ENCODE data around the gene KLC1.
A peak's percentile ranks its signal among the peaks of the same experiment; 100 is the strongest.

KLC1 gene

GRCh38 chr14:103657471-103657870, 28.5 kb downstream of the KLC1 start:
- Histone ChIP-seq H3K4me1 (ENCODE audit: control insufficient read depth, insufficient read depth, low read length, poor library complexity, severe bottlenecking) (no peaks in the 10 kb centered on the region), H3K36me3 (ENCODE audit: control insufficient read depth, insufficient read depth, low read length) (peaks cover 98% of the 10 kb centered on the region), H3K9me3 (ENCODE audit: control insufficient read depth, low read length) (no peaks in the 10 kb centered on the region), H3K27ac (ENCODE audit: low read depth, low read length, severe bottlenecking) (no peak overlapping the region), H3K4me3 (ENCODE audit: extremely low read depth, insufficient read depth, low read length, poor library complexity, severe bottlenecking) (no peak overlapping the region)
- 95 to 97% methylated on average over 11 of the region's 13 CpGs for WGBS, 2 experiments (ENCODE audit: insufficient coverage in 2 of 2)

DNA sequence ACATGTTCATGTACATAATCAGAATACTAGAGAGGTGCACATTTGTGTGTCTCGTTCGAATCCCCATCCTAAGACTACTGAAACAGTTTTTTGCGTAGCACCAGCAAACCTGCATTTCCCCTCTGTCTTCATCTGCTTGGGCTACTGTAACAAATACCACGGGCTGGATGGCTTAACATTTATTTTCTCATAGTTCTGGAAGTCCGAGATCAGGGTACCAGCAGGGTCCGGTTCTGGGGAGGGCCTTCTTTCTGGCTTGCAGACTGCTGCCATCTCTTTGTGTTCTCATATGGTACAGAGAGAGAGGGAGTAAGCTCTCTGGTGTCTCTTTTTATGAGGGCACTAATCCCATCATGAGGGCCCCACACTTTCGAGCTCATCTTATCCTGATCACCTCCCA, 30.6 kb downstream of the KLC1 start:
- 95 to 98% methylated on average over 6 of the region's 7 CpGs for WGBS, 2 experiments (ENCODE audit: insufficient coverage in 2 of 2)
- Histone ChIP-seq H3K9me3 (ENCODE audit: control insufficient read depth, low read length) (no peaks in the 10 kb centered on the region), H3K27ac (ENCODE audit: low read depth, low read length, severe bottlenecking) (no peak overlapping the region), H3K4me1 (ENCODE audit: control insufficient read depth, insufficient read depth, low read length, poor library complexity, severe bottlenecking) (peaks cover 5% of the 10 kb centered on the region), H3K36me3 (ENCODE audit: control insufficient read depth, insufficient read depth, low read length) (peaks cover 99% of the 10 kb centered on the region), H3K4me3 (ENCODE audit: extremely low read depth, insufficient read depth, low read length, poor library complexity, severe bottlenecking) (no peak overlapping the region)

DNA sequence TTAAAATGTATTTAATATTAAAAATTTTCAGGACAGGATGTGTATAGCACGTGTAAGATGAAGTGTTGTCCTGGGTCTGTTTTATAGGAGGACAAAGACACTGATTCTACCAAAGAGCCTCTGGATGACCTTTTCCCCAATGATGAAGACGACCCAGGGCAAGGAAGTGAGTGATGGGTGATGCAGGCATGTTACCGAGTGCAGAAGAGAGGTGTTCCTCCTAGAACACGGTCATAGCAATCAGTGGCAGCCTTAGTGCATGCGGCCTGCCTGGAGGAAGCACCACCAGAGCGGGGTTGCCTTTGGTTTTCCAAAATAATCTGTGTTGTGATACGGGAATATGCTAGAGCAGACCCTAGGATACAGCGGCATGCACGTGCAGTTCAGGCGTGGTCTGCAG, 33.0 kb downstream of the KLC1 start:
- H3K4me1 ChIP-seq (ENCODE audit: control insufficient read depth, insufficient read depth, low read length, poor library complexity, severe bottlenecking), result peaks cover 5% of the 10 kb centered on the region
- WGBS, 2 experiments (ENCODE audit: insufficient coverage in 2 of 2), result 97 to 99% methylated on average over 9 to 10 of the region's 10 CpGs
- peaks cover 94% of the 10 kb centered on the region for H3K36me3 ChIP-seq (ENCODE audit: control insufficient read depth, insufficient read depth, low read length)
- no peak overlapping the region for H3K27ac ChIP-seq (ENCODE audit: low read depth, low read length, severe bottlenecking)
- no peaks in the 10 kb centered on the region for H3K9me3 ChIP-seq (ENCODE audit: control insufficient read depth, low read length)
- no peak overlapping the region for H3K4me3 ChIP-seq (ENCODE audit: extremely low read depth, insufficient read depth, low read length, poor library complexity, severe bottlenecking)

DNA sequence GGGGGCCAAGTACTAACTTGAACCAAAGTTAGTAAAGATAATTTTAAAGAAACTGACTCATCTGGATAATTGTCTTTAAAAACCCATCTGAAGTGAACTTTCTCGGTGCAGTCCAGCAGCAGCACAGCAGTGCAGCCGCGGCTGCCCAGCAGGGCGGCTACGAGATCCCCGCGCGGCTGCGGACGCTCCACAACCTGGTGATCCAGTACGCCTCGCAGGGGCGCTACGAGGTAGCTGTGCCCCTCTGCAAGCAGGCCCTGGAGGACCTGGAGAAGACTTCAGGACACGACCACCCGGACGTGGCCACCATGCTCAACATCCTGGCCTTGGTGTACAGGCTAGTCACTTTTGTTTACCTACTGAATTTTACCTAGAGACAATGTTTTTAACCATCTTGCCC, 33.6 kb downstream of the KLC1 start:
- Histone ChIP-seq H3K36me3 (ENCODE audit: control insufficient read depth, insufficient read depth, low read length) (peaks cover 93% of the 10 kb centered on the region), H3K27ac (ENCODE audit: low read depth, low read length, severe bottlenecking) (no peak overlapping the region), H3K4me1 (ENCODE audit: control insufficient read depth, insufficient read depth, low read length, poor library complexity, severe bottlenecking) (peaks cover 5% of the 10 kb centered on the region), H3K4me3 (ENCODE audit: extremely low read depth, insufficient read depth, low read length, poor library complexity, severe bottlenecking) (no peak overlapping the region), H3K9me3 (ENCODE audit: control insufficient read depth, low read length) (no peaks in the 10 kb centered on the region)
- 97 to 98% methylated on average over 14 to 17 of the region's 17 CpGs for WGBS, 2 experiments (ENCODE audit: insufficient coverage in 2 of 2)

GRCh38 chr14:103663506-103663905, 34.5 kb downstream of the KLC1 start:
- Histone ChIP-seq H3K4me3 (ENCODE audit: extremely low read depth, insufficient read depth, low read length, poor library complexity, severe bottlenecking) (no peak overlapping the region), H3K4me1 (ENCODE audit: control insufficient read depth, insufficient read depth, low read length, poor library complexity, severe bottlenecking) (peaks cover 5% of the 10 kb centered on the region), H3K9me3 (ENCODE audit: control insufficient read depth, low read length) (no peaks in the 10 kb centered on the region), H3K27ac (ENCODE audit: low read depth, low read length, severe bottlenecking) (peak overlapping the region; percentile 74), H3K36me3 (ENCODE audit: control insufficient read depth, insufficient read depth, low read length) (peaks cover 94% of the 10 kb centered on the region)
- WGBS, 2 experiments (ENCODE audit: insufficient coverage in 2 of 2), result 98 to 99% methylated on average over 8 to 11 of the region's 13 CpGs

- 80% methylated on average over 1 of the region's 4 CpGs; no CpG with 5 or more reads in 1 of the 2 experiments for WGBS, 2 experiments (ENCODE audit: insufficient coverage in 2 of 2)
- no peak overlapping the region for H3K27ac ChIP-seq (ENCODE audit: low read depth, low read length, severe bottlenecking)
- peaks cover 5% of the 10 kb centered on the region for H3K4me1 ChIP-seq (ENCODE audit: control insufficient read depth, insufficient read depth, low read length, poor library complexity, severe bottlenecking)
- no peaks in the 10 kb centered on the region for H3K9me3 ChIP-seq (ENCODE audit: control insufficient read depth, low read length)
- no peak overlapping the region for H3K4me3 ChIP-seq (ENCODE audit: extremely low read depth, insufficient read depth, low read length, poor library complexity, severe bottlenecking)
- peaks cover 93% of the 10 kb centered on the region for H3K36me3 ChIP-seq (ENCODE audit: control insufficient read depth, insufficient read depth, low read length)
These were observed 38.7 kb downstream of the KLC1 start for GRCh38 chr14:103667671-103668070.

DNA sequence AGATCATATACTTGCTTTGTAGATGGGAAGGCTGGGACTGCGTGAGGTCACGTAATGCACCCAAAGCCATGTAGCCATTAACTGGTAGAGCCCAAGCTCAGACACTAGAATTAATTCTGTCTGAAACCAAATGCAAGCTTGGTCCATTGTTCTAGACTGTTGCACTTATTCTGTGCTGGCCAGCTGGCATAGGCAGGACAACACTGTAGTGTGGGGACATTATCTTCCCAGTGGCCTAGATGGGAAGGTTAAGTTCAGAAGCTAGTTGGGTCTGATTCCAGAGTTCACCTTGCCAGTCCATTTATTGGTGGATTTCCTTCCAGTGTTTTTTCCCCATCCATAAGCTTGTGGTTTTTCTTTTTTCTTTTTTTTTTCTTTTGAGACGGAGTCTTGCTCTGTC, 39.1 kb downstream of the KLC1 start:
- peaks cover 93% of the 10 kb centered on the region for H3K36me3 ChIP-seq (ENCODE audit: control insufficient read depth, insufficient read depth, low read length)
- H3K27ac ChIP-seq (ENCODE audit: low read depth, low read length, severe bottlenecking), result no peak overlapping the region
- no peaks in the 10 kb centered on the region for H3K9me3 ChIP-seq (ENCODE audit: control insufficient read depth, low read length)
- WGBS, 2 experiments (ENCODE audit: insufficient coverage in 2 of 2), result 96 to 100% methylated on average over 3 of the region's 3 CpGs
- H3K4me3 ChIP-seq (ENCODE audit: extremely low read depth, insufficient read depth, low read length, poor library complexity, severe bottlenecking), result no peak overlapping the region
- peaks cover 5% of the 10 kb centered on the region for H3K4me1 ChIP-seq (ENCODE audit: control insufficient read depth, insufficient read depth, low read length, poor library complexity, severe bottlenecking)

- Histone ChIP-seq H3K27ac (ENCODE audit: low read depth, low read length, severe bottlenecking) (no peak overlapping the region), H3K4me3 (ENCODE audit: extremely low read depth, insufficient read depth, low read length, poor library complexity, severe bottlenecking) (no peak overlapping the region), H3K36me3 (ENCODE audit: control insufficient read depth, insufficient read depth, low read length) (peaks cover 93% of the 10 kb centered on the region), H3K9me3 (ENCODE audit: control insufficient read depth, low read length) (no peaks in the 10 kb centered on the region), H3K4me1 (ENCODE audit: control insufficient read depth, insufficient read depth, low read length, poor library complexity, severe bottlenecking) (no peaks in the 10 kb centered on the region)
- 95 to 100% methylated on average over 2 of the region's 2 CpGs for WGBS, 2 experiments (ENCODE audit: insufficient coverage in 2 of 2)
These were observed 40.4 kb downstream of the KLC1 start for GRCh38 chr14:103669370-103669769.

DNA sequence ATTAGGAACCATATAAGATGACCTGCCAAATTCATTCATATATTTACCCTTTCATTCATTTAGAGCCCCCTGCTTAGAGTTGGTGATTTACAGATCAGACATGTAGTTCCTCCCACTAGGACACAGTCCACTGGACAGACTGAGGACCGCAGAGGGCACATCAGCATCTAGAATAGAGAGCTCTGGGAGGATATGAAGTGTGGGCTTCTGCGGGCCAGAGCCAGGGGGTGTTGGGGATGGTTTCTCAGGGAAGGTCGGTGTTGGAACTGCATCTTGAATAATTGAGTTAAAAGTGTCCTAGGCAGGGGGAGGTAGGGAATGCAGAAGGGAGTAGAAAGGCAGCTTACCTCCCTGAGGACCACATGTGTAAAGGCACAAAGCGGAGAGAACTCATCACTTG, 42.9 kb downstream of the KLC1 start:
- no peak overlapping the region for H3K4me3 ChIP-seq (ENCODE audit: extremely low read depth, insufficient read depth, low read length, poor library complexity, severe bottlenecking)
- no peaks in the 10 kb centered on the region for H3K4me1 ChIP-seq (ENCODE audit: control insufficient read depth, insufficient read depth, low read length, poor library complexity, severe bottlenecking)
- peaks cover 95% of the 10 kb centered on the region for H3K36me3 ChIP-seq (ENCODE audit: control insufficient read depth, insufficient read depth, low read length)
- 85 to 91% methylated on average over 4 of the region's 4 CpGs for WGBS, 2 experiments (ENCODE audit: insufficient coverage in 2 of 2)
- H3K27ac ChIP-seq (ENCODE audit: low read depth, low read length, severe bottlenecking), result no peak overlapping the region
- H3K9me3 ChIP-seq (ENCODE audit: control insufficient read depth, low read length), result no peaks in the 10 kb centered on the region

DNA sequence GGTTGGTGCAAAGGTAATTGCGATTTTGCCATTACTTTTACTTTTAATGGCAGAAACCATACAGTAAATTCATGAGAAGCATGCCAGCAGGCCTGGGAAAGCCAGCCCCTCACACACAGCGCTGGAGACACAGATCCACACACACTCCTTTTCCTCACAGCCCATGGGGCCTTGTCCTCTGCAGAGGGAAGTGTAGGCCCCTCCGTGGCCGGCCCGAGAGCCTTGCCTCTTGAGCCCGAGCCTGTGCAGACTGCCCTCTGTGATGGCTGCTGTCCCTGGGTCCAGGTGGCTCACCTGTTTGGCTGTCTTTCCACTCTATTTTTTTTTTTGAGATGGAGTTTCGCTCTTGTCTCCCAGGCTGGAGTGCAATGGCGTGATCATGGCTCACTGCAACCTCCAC, 46.9 kb downstream of the KLC1 start:
- H3K4me3 ChIP-seq (ENCODE audit: extremely low read depth, insufficient read depth, low read length, poor library complexity, severe bottlenecking), result no peak overlapping the region
- peaks cover 98% of the 10 kb centered on the region for H3K36me3 ChIP-seq (ENCODE audit: control insufficient read depth, insufficient read depth, low read length)
- no peaks in the 10 kb centered on the region for H3K9me3 ChIP-seq (ENCODE audit: control insufficient read depth, low read length)
- no peaks in the 10 kb centered on the region for H3K4me1 ChIP-seq (ENCODE audit: control insufficient read depth, insufficient read depth, low read length, poor library complexity, severe bottlenecking)
- WGBS, 2 experiments (ENCODE audit: insufficient coverage in 2 of 2), result 95 to 100% methylated on average over 3 to 7 of the region's 8 CpGs
- no peak overlapping the region for H3K27ac ChIP-seq (ENCODE audit: low read depth, low read length, severe bottlenecking)

- no peak overlapping the region for H3K4me3 ChIP-seq (ENCODE audit: extremely low read depth, insufficient read depth, low read length, poor library complexity, severe bottlenecking)
- peaks cover 95% of the 10 kb centered on the region for H3K36me3 ChIP-seq (ENCODE audit: control insufficient read depth, insufficient read depth, low read length)
- H3K4me1 ChIP-seq (ENCODE audit: control insufficient read depth, insufficient read depth, low read length, poor library complexity, severe bottlenecking), result no peaks in the 10 kb centered on the region
- no peaks in the 10 kb centered on the region for H3K9me3 ChIP-seq (ENCODE audit: control insufficient read depth, low read length)
- 95 to 96% methylated on average over 13 of the region's 16 CpGs for WGBS, 2 experiments (ENCODE audit: insufficient coverage in 2 of 2)
- no peak overlapping the region for H3K27ac ChIP-seq (ENCODE audit: low read depth, low read length, severe bottlenecking)
These were observed 48.1 kb downstream of the KLC1 start for GRCh38 chr14:103676881-103677675.

Data from mesodermal cell (in vitro differentiated cells).